PC-3 (cell line): Measurements from ENCODE around the gene ZHX3. TPM values are rescaled to one million over a fixed set of nuclear protein-coding genes. Genes with fewer than 3 reads are reported as not detected.

ENCODE experiments used
- ATAC-seq: fragments of 200-7000 bp; cut with Tn5 transposase; 2 replicates; pipeline ENCODE4 v1.9.1; 2020; ENCODE audit warnings: mild to moderate bottlenecking, moderate library complexity
- BruUV-seq: library from RNA; stranded (reverse); fragments of 400-500 nt; replicated peaks from 2 replicates; lab custom pipeline; 2021; lab: Mats Ljungman, UMichigan
- CTCF ChIA-PET: fragments of 300-600 bp; sonication (Branson Sonifier 250); formaldehyde crosslinking; loops from one replicate; lab custom pipeline; 2022; ENCODE audit warnings: antibody characterized with exemption; lab: Charles Lee
- POLR2A ChIA-PET: fragments of 300-600 bp; sonication (Branson Sonifier 250); formaldehyde crosslinking; loops from one replicate; lab custom pipeline; 2022; ENCODE audit warnings: antibody characterized with exemption; ENCODE audit not compliant: unreplicated experiment; lab: Charles Lee
- DNase-seq: peaks from one replicate; pipeline ENCODE4 v3.0.0-alpha.2; 2015
- H2AFZ ChIP-seq: fragments of 300-600 bp; sonication (generic); 2 replicates; pipeline ENCODE4 v1.6.0; 2016; ENCODE audit warnings: antibody characterized with exemption, low read length
- H3F3A ChIP-seq: fragments of 300-600 bp; sonication (generic); one replicate; pipeline ENCODE4 v1.6.0; 2017; ENCODE audit warnings: antibody characterized with exemption, low read length, control low read depth, mild to moderate bottlenecking; ENCODE audit not compliant: unreplicated experiment
- H3K27ac ChIP-seq: fragments of 300-600 bp; sonication (generic); 2 replicates; pipeline ENCODE4 v1.5.1; 2016; ENCODE audit warnings: mild to moderate bottlenecking, low read length
- H3K27me3 ChIP-seq: fragments of 300-600 bp; sonication (generic); 2 replicates; pipeline ENCODE4 v1.6.1; 2016; ENCODE audit warnings: low read length, mixed read lengths
- H3K36me3 ChIP-seq: fragments of 300-600 bp; sonication (generic); 2 replicates; pipeline ENCODE4 v1.6.1; 2016; ENCODE audit warnings: low read depth, mixed run types, low read length, mixed read lengths
- H3K4me1 ChIP-seq: fragments of 300-600 bp; sonication (generic); 2 replicates; pipeline ENCODE4 v1.5.1; 2016; ENCODE audit warnings: low read length; ENCODE audit not compliant: insufficient read depth
- H3K4me2 ChIP-seq: fragments of 300-600 bp; sonication (generic); 2 replicates; pipeline ENCODE4 v1.6.0; 2016; ENCODE audit warnings: low read length
- H3K4me3 ChIP-seq: fragments of 300-600 bp; sonication (generic); 2 replicates; pipeline ENCODE4 v1.5.1; 2016; ENCODE audit warnings: mild to moderate bottlenecking, low read length, mixed read lengths
- H3K79me2 ChIP-seq: fragments of 300-600 bp; sonication (generic); 2 replicates; pipeline ENCODE4 v1.6.1; 2017; ENCODE audit warnings: low read length, mixed read lengths
- H3K9ac ChIP-seq: fragments of 300-600 bp; sonication (generic); 2 replicates; pipeline ENCODE4 v1.6.0; 2016; ENCODE audit warnings: mild to moderate bottlenecking, low read length
- H3K9me2 ChIP-seq: fragments of 300-600 bp; sonication (generic); replicated peaks from 2 replicates; pipeline ENCODE4 v1.6.1; 2016; ENCODE audit warnings: mixed run types, low read length, mixed read lengths
- H3K9me3 ChIP-seq: fragments of 300-600 bp; sonication (generic); 2 replicates; pipeline ENCODE4 v1.6.1; 2016; ENCODE audit warnings: low read length, mixed read lengths
- H4K20me1 ChIP-seq: fragments of 300-600 bp; sonication (generic); 2 replicates; pipeline ENCODE4 v1.6.1; 2016; ENCODE audit warnings: low read length, mixed read lengths
- EZH2 ChIP-seq: fragments of 300-600 bp; sonication (generic); IDR thresholded peaks from one replicate; pipeline ENCODE4 v1.6.1; 2017; ENCODE audit warnings: antibody characterized with exemption, mild to moderate bottlenecking, low read length; ENCODE audit not compliant: unreplicated experiment
- EZH2phosphoT487 ChIP-seq: fragments of 300-600 bp; sonication (generic); IDR thresholded peaks from 2 replicates; pipeline ENCODE4 v1.6.1; 2018; ENCODE audit warnings: mild to moderate bottlenecking, antibody characterized with exemption, low read length, borderline replicate concordance
- intact Hi-C: fragments of 100-400 bp; cut with micrococcal nuclease; formaldehyde crosslinking; loops from 2 replicates; pipeline ENCODE4 v1.9.0; 2023
- total RNA-seq: library from RNA; depleted of rRNA; stranded (reverse); fragments of >200 nt; gene quantifications from 2 replicates; pipeline ENCODE4 v1.2.3, GENCODE V29; 2014
- TF ChIP-seq, protein P1 (sequence below): fragments of 300-600 bp; sonication (generic); conservative IDR thresholded peaks from 2 replicates; pipeline ENCODE4 v1.5.1; 2017; ENCODE audit warnings: antibody characterized with exemption, low read depth, mild to moderate bottlenecking, low read length

ZHX3 gene
- total RNA-seq, 1 experiment from 2014 or later = 14.0 TPM

DNA sequence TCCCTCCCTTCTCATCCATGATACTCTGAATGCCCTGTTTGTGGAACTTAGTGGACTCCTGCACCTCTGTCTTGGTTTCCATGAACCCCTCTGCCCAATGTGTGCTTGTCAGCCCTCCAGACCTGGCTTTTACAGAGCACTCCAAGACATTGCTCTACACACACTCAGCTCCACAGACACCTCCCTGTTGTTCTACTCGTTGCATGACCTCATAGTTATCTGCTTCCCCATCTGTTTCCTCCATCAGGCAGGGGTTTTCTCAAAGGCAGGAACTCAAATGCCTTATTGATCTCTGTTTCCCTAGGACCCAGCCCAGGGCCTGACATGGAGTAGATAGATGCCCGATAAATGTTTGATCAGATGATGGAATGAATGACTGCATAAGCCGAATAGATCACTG, 166.9 kb downstream of the ZHX3 start:
- H3K27ac ChIP-seq = no peak overlapping the region
- TF ChIP-seq EZH2phosphoT487 (no peak), EZH2 (no peak)
- TF ChIP-seq, protein P1, sequence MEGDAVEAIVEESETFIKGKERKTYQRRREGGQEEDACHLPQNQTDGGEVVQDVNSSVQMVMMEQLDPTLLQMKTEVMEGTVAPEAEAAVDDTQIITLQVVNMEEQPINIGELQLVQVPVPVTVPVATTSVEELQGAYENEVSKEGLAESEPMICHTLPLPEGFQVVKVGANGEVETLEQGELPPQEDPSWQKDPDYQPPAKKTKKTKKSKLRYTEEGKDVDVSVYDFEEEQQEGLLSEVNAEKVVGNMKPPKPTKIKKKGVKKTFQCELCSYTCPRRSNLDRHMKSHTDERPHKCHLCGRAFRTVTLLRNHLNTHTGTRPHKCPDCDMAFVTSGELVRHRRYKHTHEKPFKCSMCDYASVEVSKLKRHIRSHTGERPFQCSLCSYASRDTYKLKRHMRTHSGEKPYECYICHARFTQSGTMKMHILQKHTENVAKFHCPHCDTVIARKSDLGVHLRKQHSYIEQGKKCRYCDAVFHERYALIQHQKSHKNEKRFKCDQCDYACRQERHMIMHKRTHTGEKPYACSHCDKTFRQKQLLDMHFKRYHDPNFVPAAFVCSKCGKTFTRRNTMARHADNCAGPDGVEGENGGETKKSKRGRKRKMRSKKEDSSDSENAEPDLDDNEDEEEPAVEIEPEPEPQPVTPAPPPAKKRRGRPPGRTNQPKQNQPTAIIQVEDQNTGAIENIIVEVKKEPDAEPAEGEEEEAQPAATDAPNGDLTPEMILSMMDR = no peak
- H3K9me3 ChIP-seq = no peaks in the 10 kb centered on the region
- no TSS peak for BruUV-seq
- H3K4me2 ChIP-seq = no peak overlapping the region
- H3F3A ChIP-seq = no peaks in the 10 kb centered on the region
- H3K9me2 ChIP-seq = no peaks in the 10 kb centered on the region
- H3K36me3 ChIP-seq = no peaks in the 10 kb centered on the region; the same call in 1 of the 2 replicates
- peaks cover 85% of the 10 kb centered on the region for H3K79me2 ChIP-seq
- intact Hi-C loops = no loop called here
- H4K20me1 ChIP-seq = peaks cover 55% of the 10 kb centered on the region
- no peaks in the 10 kb centered on the region for H3K27me3 ChIP-seq
- peaks cover 7% of the 10 kb centered on the region; the same call in 1 of the 2 replicates for H3K4me1 ChIP-seq
- no peak overlapping the region for H3K9ac ChIP-seq
- no peak overlapping the region for H3K4me3 ChIP-seq
- DNase-seq = no peak
- ChIA-PET POLR2A (no interaction called here), CTCF (no interaction called here)
- H2AFZ ChIP-seq = no peak overlapping the region
- ATAC-seq = no peak

DNA sequence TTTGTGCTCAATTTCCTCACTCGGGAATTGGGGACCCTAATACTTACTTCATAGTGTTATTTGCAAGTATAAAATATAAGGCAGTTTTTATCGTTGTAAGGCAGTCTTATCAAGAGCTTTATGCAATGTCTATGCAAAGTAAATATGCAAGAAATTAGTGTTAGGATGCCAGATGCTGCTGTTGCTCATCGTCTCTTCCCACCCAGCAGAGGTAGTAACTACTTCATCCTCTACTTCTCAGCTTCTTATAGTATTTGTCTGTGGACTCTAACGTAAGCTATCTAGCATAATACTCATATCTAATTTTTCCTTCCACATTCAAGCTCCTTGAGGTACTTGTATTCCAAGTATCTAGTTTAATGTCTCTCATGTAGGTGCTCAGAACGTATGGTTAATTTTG, 168.6 kb downstream of the ZHX3 start:
- Histone ChIP-seq H3K79me2 (peaks cover 90% of the 10 kb centered on the region), H3K4me3 (no peak overlapping the region), H3K9me2 (no peaks in the 10 kb centered on the region), H3K4me1 (peaks cover 7% of the 10 kb centered on the region; the same call in 1 of the 2 replicates), H3K9me3 (no peaks in the 10 kb centered on the region), H3K27ac (no peak overlapping the region), H3K27me3 (no peaks in the 10 kb centered on the region), H3K9ac (no peak overlapping the region), H4K20me1 (peaks cover 50% of the 10 kb centered on the region), H3F3A (no peaks in the 10 kb centered on the region), H3K36me3 (no peaks in the 10 kb centered on the region; the same call in 1 of the 2 replicates), H2AFZ (no peak overlapping the region), H3K4me2 (no peak overlapping the region)
- DNase-seq (no peak), ATAC-seq (no peak)
- TF ChIP-seq EZH2 (no peak), EZH2phosphoT487 (no peak)
- TF ChIP-seq, protein P1 = no peak
- intact Hi-C loops = no loop called here
- ChIA-PET CTCF (no interaction called here), POLR2A (no interaction called here)
- BruUV-seq = no TSS peak

DNA sequence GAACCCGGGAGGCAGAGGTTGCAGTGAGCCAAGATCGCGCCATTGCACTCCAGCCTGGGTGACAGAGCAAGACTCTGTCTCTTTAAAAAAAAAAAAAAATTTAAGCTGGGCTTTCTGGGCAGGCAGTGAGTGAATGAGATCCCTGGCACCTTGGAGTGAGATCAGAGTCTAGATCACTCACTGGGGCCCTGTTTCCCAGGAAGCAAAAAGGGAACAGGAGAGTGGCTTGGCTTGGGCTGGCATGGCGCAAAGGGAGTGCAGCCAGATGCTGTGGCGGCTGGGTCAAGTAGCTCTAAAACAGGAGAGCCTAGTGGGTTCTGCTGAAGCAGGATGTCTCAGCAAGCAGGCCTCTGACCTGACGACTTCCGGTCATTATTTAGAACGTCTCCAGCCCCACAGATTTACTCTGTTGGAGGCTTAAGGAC, 169.8 kb downstream of the ZHX3 start:
- TF ChIP-seq, protein P1 = no peak
- TF ChIP-seq EZH2phosphoT487 (no peak), EZH2 (no peak)
- ChIA-PET CTCF (no interaction called here), POLR2A (no interaction called here)
- Histone ChIP-seq H3K4me1 (peaks cover 7% of the 10 kb centered on the region; the same call in 1 of the 2 replicates), H2AFZ (no peak overlapping the region), H3F3A (no peaks in the 10 kb centered on the region), H3K36me3 (no peaks in the 10 kb centered on the region), H3K9ac (no peak overlapping the region), H3K4me2 (no peak overlapping the region), H3K27me3 (no peaks in the 10 kb centered on the region), H3K9me2 (no peaks in the 10 kb centered on the region), H3K79me2 (peaks cover 95% of the 10 kb centered on the region), H3K27ac (no peak overlapping the region), H3K9me3 (no peaks in the 10 kb centered on the region), H3K4me3 (no peak overlapping the region), H4K20me1 (peaks cover 56% of the 10 kb centered on the region)
- no peak for DNase-seq
- ATAC-seq = no peak
- no TSS peak for BruUV-seq
- intact Hi-C loops = no loop called here
